Activated T-cell treated with anti-CD3 and anti-CD28 coated beads, Interleukin-2, amount 50 U/mL, for 4 hours (primary cell): Measurements from ENCODE around the gene COL26A1. TPM values are rescaled to one million over a fixed set of nuclear protein-coding genes. Genes with fewer than 3 reads are reported as not detected.
"Not testable (repeated sequence)": the region's sequence is repeated elsewhere in the genome, so short reads cannot be mapped to it uniquely, and the experiment has no call there.

ENCODE experiments used
- ATAC-seq, 2 donors: fragments of 200-7000 bp; cut with Tn5 transposase; one replicate each; pipeline ENCODE4 v1.10.0; 2021
- DNase-seq: peaks from one replicate; pipeline ENCODE4 v3.0.0-alpha.2; 2020
- H3K27me3 Mint-ChIP-seq: one replicate; pipeline ENCODE4 v1.8.0; 2021; ENCODE audit warnings: low read depth, mixed read lengths
- H3K36me3 Mint-ChIP-seq: one replicate; pipeline ENCODE4 v1.8.0; 2022; ENCODE audit warnings: mixed read lengths; ENCODE audit not compliant: insufficient read depth
- H3K4me1 Mint-ChIP-seq: one replicate; pipeline ENCODE4 v1.8.0; 2021; ENCODE audit warnings: low read depth, mixed read lengths
- H3K4me3 Mint-ChIP-seq: one replicate; pipeline ENCODE4 v1.8.0; 2021; ENCODE audit warnings: mild to moderate bottlenecking, moderate library complexity, mixed read lengths
- H3K9me3 Mint-ChIP-seq: one replicate; pipeline ENCODE4 v1.8.0; 2021; ENCODE audit warnings: mixed read lengths
- total RNA-seq, 3 donors: library from RNA; stranded (reverse); gene quantifications; one replicate each; pipeline ENCODE4 v1.2.1, GENCODE V29; 2021

COL26A1 gene
- total RNA-seq, 3 donors from 2014 or later = 0.05 TPM; not detected in 2

- H3K36me3 Mint-ChIP-seq = no peaks in the 10 kb centered on the region
- ATAC-seq (no peak), DNase-seq (no peak)
- H3K4me3 Mint-ChIP-seq = no peak overlapping the region
- no peaks in the 10 kb centered on the region for H3K9me3 Mint-ChIP-seq
- H3K4me1 Mint-ChIP-seq = peaks cover 1% of the 10 kb centered on the region
- peaks cover 2% of the 10 kb centered on the region for H3K27me3 Mint-ChIP-seq
Measured at GRCh38 chr7:101470668-101471487, 108.2 kb downstream of the COL26A1 start.

GRCh38 chr7:101474178-101474577 is 111.5 kb downstream of the COL26A1 start:
- Mint-ChIP-seq H3K4me1 (no peaks in the 10 kb centered on the region), H3K9me3 (peaks cover 5% of the 10 kb centered on the region), H3K36me3 (no peaks in the 10 kb centered on the region), H3K27me3 (peaks cover 8% of the 10 kb centered on the region), H3K4me3 (no peak overlapping the region)
- ATAC-seq (no peak), DNase-seq (no peak)

GRCh38 chr7:101475691-101476090 is 113.0 kb downstream of the COL26A1 start:
- H3K4me3 Mint-ChIP-seq, H3K36me3 Mint-ChIP-seq, DNase-seq, H3K4me1 Mint-ChIP-seq, ATAC-seq, H3K27me3 Mint-ChIP-seq: not testable (repeated sequence)
- peaks cover 19% of the 10 kb centered on the region for H3K9me3 Mint-ChIP-seq

- DNase-seq = no peak
- no peaks in the 10 kb centered on the region for H3K36me3 Mint-ChIP-seq
- peaks cover 10% of the 10 kb centered on the region for H3K27me3 Mint-ChIP-seq
- H3K4me1 Mint-ChIP-seq = no peaks in the 10 kb centered on the region
- ATAC-seq = no peak
- no peak overlapping the region for H3K4me3 Mint-ChIP-seq
- peaks cover 23% of the 10 kb centered on the region for H3K9me3 Mint-ChIP-seq
Measured at GRCh38 chr7:101479217-101479616, 116.5 kb downstream of the COL26A1 start.

DNA sequence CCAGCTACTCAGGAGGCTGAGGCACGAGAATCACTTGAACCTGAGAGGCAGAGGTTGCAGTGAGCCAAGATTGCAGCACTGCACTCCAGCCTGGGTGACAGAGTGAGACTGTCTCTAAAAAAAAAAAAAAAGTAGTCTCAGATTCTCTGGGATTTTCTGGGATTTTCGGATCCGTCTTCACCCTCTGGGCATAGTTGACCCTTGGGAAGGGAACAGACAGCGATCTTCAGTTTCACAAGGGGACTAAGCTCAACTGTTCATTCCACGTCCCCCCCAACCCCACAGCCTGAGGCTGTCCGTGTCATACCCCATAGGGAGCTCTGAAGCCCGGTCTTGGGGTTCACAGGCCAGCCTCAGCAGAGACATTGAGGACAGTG is 123.4 kb downstream of the COL26A1 start:
- not testable (repeated sequence) for H3K36me3 Mint-ChIP-seq, DNase-seq, H3K9me3 Mint-ChIP-seq, H3K4me1 Mint-ChIP-seq, H3K27me3 Mint-ChIP-seq, H3K4me3 Mint-ChIP-seq, ATAC-seq

DNA sequence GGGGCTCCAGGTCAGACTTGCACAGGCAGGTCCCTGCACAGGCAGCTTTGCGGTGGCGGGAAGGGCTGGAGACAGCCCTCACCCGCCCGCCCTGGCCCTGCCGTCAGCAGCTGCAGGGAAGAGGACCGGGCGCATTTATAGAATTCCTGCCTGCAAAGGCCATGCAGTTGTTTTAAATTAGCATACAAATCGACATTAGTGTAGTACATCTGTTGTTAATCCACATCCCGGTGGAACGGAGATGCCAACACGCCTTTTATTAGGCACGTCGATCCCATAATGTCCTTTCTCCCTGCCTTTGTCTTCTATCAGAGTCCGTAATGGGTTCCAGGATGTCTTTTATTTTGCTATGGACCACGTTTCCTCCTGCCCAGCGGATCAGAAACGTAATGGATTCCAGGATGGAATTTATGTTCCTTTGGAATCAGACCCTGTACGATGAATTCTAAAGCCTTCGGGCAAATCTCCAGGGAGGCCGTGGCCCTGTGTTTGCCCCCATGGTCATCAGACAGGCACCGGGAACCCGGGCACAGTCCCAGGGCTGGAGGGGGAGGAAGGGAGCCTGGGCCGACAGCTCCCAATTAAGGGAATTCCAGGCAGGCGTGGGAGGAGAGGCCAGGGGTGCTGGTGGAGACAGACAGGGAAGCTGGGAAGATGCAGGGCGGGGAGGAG is 123.9 kb downstream of the COL26A1 start:
- no peak for ATAC-seq
- H3K27me3 Mint-ChIP-seq = peaks cover 8% of the 10 kb centered on the region
- H3K36me3 Mint-ChIP-seq = no peaks in the 10 kb centered on the region
- H3K4me1 Mint-ChIP-seq = no peaks in the 10 kb centered on the region
- DNase-seq = no peak
- no peak overlapping the region for H3K4me3 Mint-ChIP-seq
- no peaks in the 10 kb centered on the region for H3K9me3 Mint-ChIP-seq

GRCh38 chr7:101487105-101487458 is 124.4 kb downstream of the COL26A1 start:
- no peaks in the 10 kb centered on the region for H3K9me3 Mint-ChIP-seq

GRCh38 chr7:101487753-101488152 is 125.1 kb downstream of the COL26A1 start:
- DNase-seq (no peak), ATAC-seq (no peak)
- H3K27me3 Mint-ChIP-seq = peaks cover 11% of the 10 kb centered on the region
- no peaks in the 10 kb centered on the region for H3K4me1 Mint-ChIP-seq
- no peaks in the 10 kb centered on the region for H3K9me3 Mint-ChIP-seq
- no peak overlapping the region for H3K4me3 Mint-ChIP-seq
- no peaks in the 10 kb centered on the region for H3K36me3 Mint-ChIP-seq

More at GRCh38 chr7:101487105-101487458, 124.4 kb downstream of the COL26A1 start:
- DNase-seq (no peak), ATAC-seq (no peak)
- Mint-ChIP-seq H3K4me1 (no peaks in the 10 kb centered on the region), H3K36me3 (no peaks in the 10 kb centered on the region), H3K4me3 (no peak overlapping the region), H3K27me3 (peaks cover 11% of the 10 kb centered on the region)

DNA sequence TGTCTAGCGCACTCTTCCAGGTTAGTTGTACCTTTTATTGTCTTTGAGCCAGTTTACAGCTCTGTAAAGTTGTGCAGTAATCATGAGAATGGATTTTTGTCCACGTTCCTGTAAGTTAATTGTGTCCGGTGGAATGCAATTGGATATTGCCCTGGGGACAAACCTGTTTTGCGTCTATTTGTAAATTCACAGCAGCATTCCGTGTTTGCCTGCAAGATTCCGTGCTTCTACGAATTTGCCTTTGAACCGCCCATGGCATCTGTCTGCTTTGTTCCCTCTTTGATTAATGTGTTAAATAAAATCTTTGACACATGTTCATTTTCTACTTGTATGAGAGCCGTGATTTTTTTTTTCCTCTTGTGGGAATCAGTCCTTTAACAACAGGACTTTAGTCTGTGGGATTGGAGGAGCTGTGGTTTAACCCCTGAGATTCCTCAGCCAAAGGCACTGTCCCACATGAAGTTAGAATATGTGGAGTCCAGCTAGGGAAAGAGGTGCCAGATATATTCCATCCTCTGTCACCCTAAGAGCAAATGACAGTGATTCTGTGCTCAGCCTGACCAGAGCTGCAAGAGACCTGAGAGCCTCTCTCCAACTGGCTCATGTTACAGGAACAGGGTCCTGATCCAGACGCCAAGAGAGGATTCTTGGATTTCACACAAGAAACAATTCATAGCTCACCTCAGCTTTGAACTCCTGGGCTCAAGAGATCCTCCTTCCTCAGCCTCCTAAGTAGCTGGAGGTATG is 126.3 kb downstream of the COL26A1 start:
- no peaks in the 10 kb centered on the region for H3K9me3 Mint-ChIP-seq
- H3K27me3 Mint-ChIP-seq = peaks cover 11% of the 10 kb centered on the region
- DNase-seq (no peak), ATAC-seq (no peak)
- no peaks in the 10 kb centered on the region for H3K4me1 Mint-ChIP-seq
- H3K4me3 Mint-ChIP-seq = no peak overlapping the region
- H3K36me3 Mint-ChIP-seq = no peaks in the 10 kb centered on the region

- not testable (repeated sequence) for H3K36me3 Mint-ChIP-seq, ATAC-seq, H3K4me3 Mint-ChIP-seq, H3K9me3 Mint-ChIP-seq, DNase-seq, H3K4me1 Mint-ChIP-seq
- peaks cover 13% of the 10 kb centered on the region for H3K27me3 Mint-ChIP-seq
Measured at GRCh38 chr7:101490439-101490838, 127.8 kb downstream of the COL26A1 start.

GRCh38 chr7:101491442-101491841 is 128.8 kb downstream of the COL26A1 start:
- H3K9me3 Mint-ChIP-seq, H3K27me3 Mint-ChIP-seq, H3K4me3 Mint-ChIP-seq, DNase-seq, ATAC-seq, H3K36me3 Mint-ChIP-seq, H3K4me1 Mint-ChIP-seq: not testable (repeated sequence)

DNA sequence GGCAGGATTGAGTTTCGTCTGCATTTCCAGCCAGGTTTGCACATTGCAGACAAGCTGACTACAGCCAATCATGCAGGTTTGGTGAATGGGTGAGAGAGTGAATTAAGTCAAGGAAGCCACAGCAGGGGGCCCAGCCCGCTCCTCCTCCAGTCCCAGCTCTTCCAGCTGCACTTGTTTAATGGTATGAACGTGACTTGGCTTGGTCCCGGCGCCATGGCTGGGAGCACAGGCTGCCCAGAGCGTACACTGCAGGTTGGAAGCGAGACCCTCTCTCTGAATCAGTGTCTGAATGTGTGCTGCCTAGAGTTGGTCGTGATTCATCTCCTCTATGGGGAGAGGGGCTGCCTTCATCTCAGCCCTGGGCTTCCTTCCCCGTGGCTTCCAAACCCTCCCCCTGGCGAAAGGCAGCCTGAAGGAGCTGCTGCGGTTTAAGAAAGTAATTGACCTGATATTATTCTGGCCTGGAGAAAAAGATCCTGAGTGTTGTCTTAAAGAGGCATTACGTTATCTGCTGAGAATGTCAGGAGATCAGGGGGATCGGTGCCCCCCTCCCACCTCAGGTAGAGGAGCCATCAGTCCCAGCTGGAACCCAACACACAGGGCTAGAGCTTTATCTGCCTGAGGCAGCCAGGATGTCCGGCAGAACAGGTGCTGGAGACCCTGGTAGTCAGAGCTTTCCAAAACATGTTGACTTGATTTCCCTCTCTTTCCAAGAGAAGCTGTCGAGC is 132.1 kb downstream of the COL26A1 start:
- H3K36me3 Mint-ChIP-seq = no peaks in the 10 kb centered on the region
- H3K4me3 Mint-ChIP-seq = no peak overlapping the region

GRCh38 chr7:101496017-101496416 is 133.3 kb downstream of the COL26A1 start:
- H3K9me3 Mint-ChIP-seq = no peaks in the 10 kb centered on the region
- H3K4me1 Mint-ChIP-seq = no peaks in the 10 kb centered on the region
- ATAC-seq (no peak), DNase-seq (no peak)
- no peaks in the 10 kb centered on the region for H3K36me3 Mint-ChIP-seq
- no peak overlapping the region for H3K4me3 Mint-ChIP-seq
- H3K27me3 Mint-ChIP-seq = peaks cover 8% of the 10 kb centered on the region

More for the DNA sequence above, 132.1 kb downstream of the COL26A1 start:
- Mint-ChIP-seq H3K4me1 (no peaks in the 10 kb centered on the region), H3K9me3 (no peaks in the 10 kb centered on the region), H3K27me3 (peaks cover 8% of the 10 kb centered on the region)
- no peak for ATAC-seq
- no peak for DNase-seq

GRCh38 chr7:101501351-101501750 is 138.7 kb downstream of the COL26A1 start:
- H3K9me3 Mint-ChIP-seq = no peaks in the 10 kb centered on the region
- ATAC-seq = no peak
- no peaks in the 10 kb centered on the region for H3K4me1 Mint-ChIP-seq
- no peaks in the 10 kb centered on the region for H3K27me3 Mint-ChIP-seq
- H3K4me3 Mint-ChIP-seq = no peak overlapping the region
- no peak for DNase-seq
- no peaks in the 10 kb centered on the region for H3K36me3 Mint-ChIP-seq
